ENCODE measurements around the gene CPNE1.

DNA sequence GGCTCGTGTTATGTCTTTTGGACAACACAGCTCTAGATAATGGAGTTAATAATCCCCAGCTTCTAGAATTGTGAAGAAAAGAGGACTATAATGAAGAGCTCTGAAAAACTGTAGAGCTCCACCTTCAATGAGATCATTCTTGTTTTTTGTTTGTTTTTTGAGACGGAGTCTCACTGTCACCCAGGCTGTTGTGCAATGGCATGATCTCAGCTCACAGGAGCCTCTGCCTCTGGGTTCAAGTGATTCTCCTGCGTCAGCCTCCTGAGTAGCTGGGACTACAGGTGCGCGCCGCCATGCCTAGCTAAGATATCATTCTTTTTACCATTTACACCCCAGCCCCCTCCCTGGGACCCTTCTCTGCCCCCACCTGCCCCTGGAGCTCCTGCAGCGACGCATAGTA is 86.2 kb downstream of the CPNE1 start:
- TF ChIP-seq, protein P1, sequence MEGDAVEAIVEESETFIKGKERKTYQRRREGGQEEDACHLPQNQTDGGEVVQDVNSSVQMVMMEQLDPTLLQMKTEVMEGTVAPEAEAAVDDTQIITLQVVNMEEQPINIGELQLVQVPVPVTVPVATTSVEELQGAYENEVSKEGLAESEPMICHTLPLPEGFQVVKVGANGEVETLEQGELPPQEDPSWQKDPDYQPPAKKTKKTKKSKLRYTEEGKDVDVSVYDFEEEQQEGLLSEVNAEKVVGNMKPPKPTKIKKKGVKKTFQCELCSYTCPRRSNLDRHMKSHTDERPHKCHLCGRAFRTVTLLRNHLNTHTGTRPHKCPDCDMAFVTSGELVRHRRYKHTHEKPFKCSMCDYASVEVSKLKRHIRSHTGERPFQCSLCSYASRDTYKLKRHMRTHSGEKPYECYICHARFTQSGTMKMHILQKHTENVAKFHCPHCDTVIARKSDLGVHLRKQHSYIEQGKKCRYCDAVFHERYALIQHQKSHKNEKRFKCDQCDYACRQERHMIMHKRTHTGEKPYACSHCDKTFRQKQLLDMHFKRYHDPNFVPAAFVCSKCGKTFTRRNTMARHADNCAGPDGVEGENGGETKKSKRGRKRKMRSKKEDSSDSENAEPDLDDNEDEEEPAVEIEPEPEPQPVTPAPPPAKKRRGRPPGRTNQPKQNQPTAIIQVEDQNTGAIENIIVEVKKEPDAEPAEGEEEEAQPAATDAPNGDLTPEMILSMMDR (IDR thresholded peaks at IDR 0.05): no peak
- no peak for TF ChIP-seq POLR2A (IDR thresholded peaks at IDR 0.05)
